Fibroblast of lung (primary cell): ENCODE results near the gene GLIS1. TPM values are rescaled to one million over a fixed set of nuclear protein-coding genes. Genes with fewer than 3 reads are reported as not detected.
A peak's percentile ranks its signal among the peaks of the same experiment; 100 is the strongest.

Source experiments
- DNase-seq, 2 donors: peaks; one replicate each; pipeline versions ENCODE4 v3.0.0 to v3.0.0-alpha.2; 2010; ENCODE audit warnings: low read depth in 2 of 2
- H2AFZ ChIP-seq: 2 replicates; pipeline ENCODE4 v1.5.1; 2012; ENCODE audit warnings: low read length, control low read depth, inconsistent platforms
- H3K27ac ChIP-seq: 2 replicates; pipeline ENCODE4 v1.5.1; 2011; ENCODE audit warnings: low read length, control low read depth; ENCODE audit not compliant: insufficient read depth
- H3K27me3 ChIP-seq: 2 replicates; pipeline ENCODE4 v1.5.1; 2011; ENCODE audit warnings: mild to moderate bottlenecking, low read length; ENCODE audit not compliant: control insufficient read depth, insufficient read depth
- H3K36me3 ChIP-seq: 2 replicates; pipeline ENCODE4 v1.5.1; 2011; ENCODE audit warnings: low read length; ENCODE audit not compliant: control insufficient read depth, insufficient read depth
- H3K4me1 ChIP-seq: 2 replicates; pipeline ENCODE4 v1.5.1; 2011; ENCODE audit warnings: low read length; ENCODE audit not compliant: control insufficient read depth, insufficient read depth; ENCODE audit errors: extremely low read depth
- H3K4me2 ChIP-seq: 2 replicates; pipeline ENCODE4 v1.5.1; 2011; ENCODE audit warnings: low read length, control low read depth; ENCODE audit not compliant: insufficient read depth; ENCODE audit errors: extremely low read depth
- H3K4me3 ChIP-seq, 4 experiments: fragments of 200-600 bp in 1 of 4; sonication (generic) in 1 of 4; replicated peaks in 1 of 4; 2 replicates each; pipeline ENCODE4 v1.5.1; 2011 to 2016; ENCODE audit warnings: low read length in 4 of 4, low read depth in 3 of 4, mild to moderate bottlenecking in 3 of 4, control low read depth in 2 of 4, inconsistent platforms in 1 of 4, mixed read lengths in 1 of 4; ENCODE audit not compliant: insufficient read depth in 1 of 4; ENCODE audit errors: control extremely low read depth in 1 of 4
- H3K79me2 ChIP-seq: 2 replicates; pipeline ENCODE4 v1.5.1; 2012; ENCODE audit warnings: mild to moderate bottlenecking, low read length, inconsistent platforms; ENCODE audit not compliant: control insufficient read depth, insufficient read depth
- H3K9ac ChIP-seq: 2 replicates; pipeline ENCODE4 v1.5.1; 2011; ENCODE audit warnings: mild to moderate bottlenecking, low read length, control low read depth; ENCODE audit not compliant: insufficient read depth
- H3K9me3 ChIP-seq: 2 replicates; pipeline ENCODE4 v1.5.1; 2012; ENCODE audit warnings: low read depth, low read length; ENCODE audit not compliant: control insufficient read depth, insufficient read depth
- H4K20me1 ChIP-seq: 2 replicates; pipeline ENCODE4 v1.5.1; 2011; ENCODE audit warnings: low read length; ENCODE audit not compliant: control insufficient read depth, insufficient read depth; ENCODE audit errors: extremely low read depth
- CTCF ChIP-seq, 2 donors: IDR thresholded peaks in 1 of 2; conservative IDR thresholded peaks in 1 of 2; 1 replicate in 1 of 2; 2 replicates in 1 of 2; pipeline ENCODE4 v1.5.1; 2011 to 2012; ENCODE audit warnings: low read length in 2 of 2, control low read depth in 1 of 2, inconsistent platforms in 1 of 2, low read depth in 1 of 2, mild to moderate bottlenecking in 1 of 2
- EZH2 ChIP-seq: IDR thresholded peaks from 2 replicates; pipeline ENCODE4 v1.5.1; 2012; ENCODE audit warnings: low read length, control low read depth, mild to moderate bottlenecking; ENCODE audit errors: missing control alignments
- polyA plus RNA-seq, 2 donors: library from polyadenylated mRNA; depleted of rRNA in 1 of 2; stranded (reverse) in 1 of 2; unstranded in 1 of 2; fragments of >200 nt; gene quantifications; 2 replicates each; pipeline ENCODE4 v1.2.1, GENCODE V29; 2011 to 2012; ENCODE audit warnings: missing spikeins in 1 of 2
- total RNA-seq: library from RNA; depleted of rRNA; stranded (reverse); fragments of >200 nt; gene quantifications from 2 replicates; pipeline ENCODE4 v1.2.1, GENCODE V29; 2014

GLIS1 gene
- total and polyA plus RNA-seq, 2 donors (not counting 1 experiment from before 2014, with no cell fraction given) = under 0.01 to 0.05 TPM

DNA sequence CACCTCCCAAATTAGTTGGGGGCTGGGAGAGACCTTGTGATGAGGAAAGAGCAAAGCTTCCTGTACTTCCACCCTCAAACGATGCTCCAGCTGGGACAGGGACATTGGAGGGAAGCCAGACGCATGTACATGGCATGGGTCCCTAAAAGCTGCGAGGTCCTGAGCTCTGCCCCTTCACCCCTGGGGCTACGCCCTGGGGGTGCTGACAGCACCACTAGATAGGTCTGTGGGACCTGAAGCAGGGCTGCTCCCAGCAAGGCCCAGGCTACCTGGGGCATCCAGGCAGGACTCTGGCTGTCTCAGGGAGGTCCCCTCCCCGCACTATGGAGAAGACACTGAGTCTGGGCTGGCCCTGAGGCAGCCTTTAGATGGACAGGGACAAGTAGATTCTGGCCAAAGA, 196.4 kb downstream of the GLIS1 start:
- no peaks in the 10 kb centered on the region for H3K9me3 ChIP-seq
- no peak overlapping the region for H3K9ac ChIP-seq
- H3K36me3 ChIP-seq = no peaks in the 10 kb centered on the region
- peak overlapping the region; percentile 42 for H3K27ac ChIP-seq
- no peaks in the 10 kb centered on the region for H4K20me1 ChIP-seq
- H2AFZ ChIP-seq = no peak overlapping the region
- H3K79me2 ChIP-seq = no peaks in the 10 kb centered on the region
- no peak overlapping the region for H3K4me3 ChIP-seq
- peaks cover 15% of the 10 kb centered on the region for H3K4me1 ChIP-seq
- H3K27me3 ChIP-seq = no peaks in the 10 kb centered on the region
- H3K4me2 ChIP-seq = no peak overlapping the region
- no peak for DNase-seq
- TF ChIP-seq CTCF (conservative IDR thresholded peaks at IDR 0.05 in 1 of 2, IDR thresholded peaks at IDR 0.05 in 1 of 2; ENCODE audit: low read depth in 1 of 2, low read length in 2 of 2) = no peak
- no peak for TF ChIP-seq EZH2

GRCh38 chr1:53541761-53542550, 197.0 kb downstream of the GLIS1 start:
- Histone ChIP-seq H2AFZ (no peak overlapping the region), H3K27ac (peak overlapping the region; percentile 73), H4K20me1 (no peaks in the 10 kb centered on the region), H3K27me3 (no peaks in the 10 kb centered on the region), H3K9me3 (no peaks in the 10 kb centered on the region), H3K4me3 (no peak overlapping the region), H3K4me1 (peaks cover 15% of the 10 kb centered on the region), H3K36me3 (no peaks in the 10 kb centered on the region), H3K79me2 (no peaks in the 10 kb centered on the region), H3K9ac (no peak overlapping the region), H3K4me2 (peak overlapping the region; percentile 56)
- TF ChIP-seq EZH2 (no peak), CTCF (conservative IDR thresholded peaks at IDR 0.05 in 1 of 2, IDR thresholded peaks at IDR 0.05 in 1 of 2; ENCODE audit: low read depth in 1 of 2, low read length in 2 of 2) (peak in 1 of 2 donors; percentile 52)
- peak; percentile 91 to 93 for DNase-seq

GRCh38 chr1:53541263-53541625, 197.7 kb downstream of the GLIS1 start:
- Histone ChIP-seq H4K20me1 (no peaks in the 10 kb centered on the region), H3K9ac (no peak overlapping the region), H3K79me2 (no peaks in the 10 kb centered on the region), H2AFZ (no peak overlapping the region), H3K27ac (peak overlapping the region; percentile 73), H3K36me3 (no peaks in the 10 kb centered on the region), H3K4me2 (no peak overlapping the region), H3K4me1 (peaks cover 15% of the 10 kb centered on the region), H3K27me3 (no peaks in the 10 kb centered on the region), H3K9me3 (no peaks in the 10 kb centered on the region), H3K4me3 (no peak overlapping the region)
- DNase-seq = no peak
- no peak for TF ChIP-seq CTCF (conservative IDR thresholded peaks at IDR 0.05 in 1 of 2, IDR thresholded peaks at IDR 0.05 in 1 of 2; ENCODE audit: low read depth in 1 of 2, low read length in 2 of 2)
- no peak for TF ChIP-seq EZH2
